HL-60/S4 treated with phorbol 12-myristate 13-acetate at 8.2 ng/mL for 4 days and 3 days (cell line): Measurements from ENCODE around the gene SMIM33.
"Not testable (repeated sequence)": the region's sequence is repeated elsewhere in the genome, so short reads cannot be mapped to it uniquely, and the experiment has no call there.

Source experiments
- in situ Hi-C: fragments of 300-500 bp; cut with MboI; formaldehyde crosslinking; loops from 2 replicates; pipeline ENCODE4 v1.15.0; 2022; ENCODE audit warnings: low sequenced_read_pairs

SMIM33 gene

DNA sequence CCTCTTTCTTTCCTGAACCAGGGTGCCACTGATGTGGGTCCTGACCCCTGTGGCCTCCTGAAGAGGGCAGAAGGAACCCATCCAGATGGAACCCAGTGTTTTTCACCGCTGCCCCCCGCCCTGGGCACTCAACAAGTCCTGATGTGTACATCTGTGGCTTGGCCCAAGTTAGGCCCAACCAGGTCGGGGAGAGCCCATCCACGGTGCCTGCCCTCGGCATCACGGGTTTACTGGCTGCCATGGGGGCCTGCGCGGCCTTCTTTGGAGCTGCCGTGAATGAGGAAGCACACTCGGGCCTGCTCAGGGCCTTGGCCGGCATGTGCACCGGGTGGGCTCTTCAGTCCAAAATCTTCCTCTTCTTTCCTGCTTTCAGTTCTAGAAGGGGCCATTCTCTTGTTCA lies 14.0 kb upstream of the SMIM33 start:
- in situ Hi-C loops, result no loop called here

GRCh38 chr5:139457241-139457640 lies 13.6 kb upstream of the SMIM33 start:
- in situ Hi-C loops, result no loop called here

DNA sequence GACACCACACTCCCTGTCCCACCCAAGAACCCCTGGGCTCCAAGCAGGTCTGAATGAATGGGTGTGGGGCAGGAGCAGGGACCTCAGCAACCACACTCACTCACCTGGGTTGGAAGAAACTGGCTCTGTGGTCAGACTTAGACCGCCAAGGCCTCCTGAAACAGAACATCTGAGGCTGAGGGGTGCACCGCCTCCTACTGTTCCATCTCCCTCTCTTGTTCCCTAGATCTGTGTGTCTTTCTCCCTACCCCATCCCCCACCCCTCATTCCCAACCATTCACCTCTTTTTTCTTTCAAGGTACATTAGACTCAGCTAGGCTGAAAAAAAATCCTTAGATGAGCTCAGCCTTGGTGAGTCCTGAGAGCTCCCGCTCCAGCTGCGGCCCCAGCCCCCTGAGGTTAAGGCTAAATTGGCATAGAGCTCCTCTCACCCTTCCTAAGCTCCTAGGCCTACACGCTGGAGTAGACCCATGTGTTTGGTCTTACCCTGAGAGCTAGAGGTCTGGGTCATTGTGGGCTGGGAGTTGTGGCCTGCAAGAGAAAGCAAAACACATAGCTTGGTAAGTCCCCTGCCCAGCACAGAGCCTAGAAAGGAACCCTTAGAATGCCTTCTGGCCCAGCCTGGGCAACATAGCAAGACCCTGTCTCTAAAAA lies 13.0 kb upstream of the SMIM33 start:
- in situ Hi-C loops, result no loop called here

- in situ Hi-C loops, result no loop called here
These were observed 12.0 kb upstream of the SMIM33 start for GRCh38 chr5:139458580-139459407.

- in situ Hi-C loops, result no loop called here
These were observed 11.3 kb upstream of the SMIM33 start for GRCh38 chr5:139459451-139459934.

- in situ Hi-C loops, result no loop called here
These were observed 10.3 kb upstream of the SMIM33 start for GRCh38 chr5:139460455-139460854.

GRCh38 chr5:139461176-139461575 lies 9.6 kb upstream of the SMIM33 start:
- in situ Hi-C loops, result no loop called here

GRCh38 chr5:139461698-139462097 lies 9.1 kb upstream of the SMIM33 start:
- in situ Hi-C loops, result no loop called here

DNA sequence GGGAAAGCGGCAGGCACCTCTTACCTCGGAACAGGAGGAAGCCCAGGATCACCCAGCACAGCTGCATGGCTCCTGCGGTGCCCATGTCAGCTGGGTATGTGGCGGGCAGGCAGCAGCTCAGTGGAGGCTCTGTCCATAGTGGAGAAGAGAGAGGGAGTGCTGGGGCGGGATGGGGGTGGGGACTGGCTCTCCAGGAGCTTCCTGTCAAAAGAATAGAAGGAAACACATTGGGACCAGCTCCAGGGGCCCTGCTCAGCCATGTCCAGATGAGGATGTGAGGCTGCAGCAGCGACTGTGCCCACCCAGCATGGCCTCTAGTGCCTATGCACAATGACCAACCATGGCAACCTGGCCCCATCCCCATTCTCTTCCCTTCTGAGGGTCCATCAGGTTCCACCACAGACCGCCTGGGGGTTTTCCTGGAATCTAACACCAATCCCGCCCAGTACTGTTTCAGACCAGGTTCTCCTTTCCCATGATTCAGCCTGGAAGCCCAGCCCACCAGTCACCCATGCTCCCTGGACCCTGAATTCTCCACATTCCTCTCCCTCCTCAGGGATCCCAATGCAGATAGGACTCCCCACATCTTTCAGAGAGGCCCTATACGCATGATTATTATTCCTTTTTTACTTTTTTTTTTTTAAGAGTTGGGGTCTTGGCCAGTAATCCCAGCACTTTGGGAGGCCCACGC lies 8.1 kb upstream of the SMIM33 start, which contains the start of gene ECSCR:
TSS of gene ECSCR (minus strand) at position 158 of the 691 bp plus-strand sequence. CDS start at position 85, 73 bp downstream.
- in situ Hi-C loops, result no loop called here

DNA sequence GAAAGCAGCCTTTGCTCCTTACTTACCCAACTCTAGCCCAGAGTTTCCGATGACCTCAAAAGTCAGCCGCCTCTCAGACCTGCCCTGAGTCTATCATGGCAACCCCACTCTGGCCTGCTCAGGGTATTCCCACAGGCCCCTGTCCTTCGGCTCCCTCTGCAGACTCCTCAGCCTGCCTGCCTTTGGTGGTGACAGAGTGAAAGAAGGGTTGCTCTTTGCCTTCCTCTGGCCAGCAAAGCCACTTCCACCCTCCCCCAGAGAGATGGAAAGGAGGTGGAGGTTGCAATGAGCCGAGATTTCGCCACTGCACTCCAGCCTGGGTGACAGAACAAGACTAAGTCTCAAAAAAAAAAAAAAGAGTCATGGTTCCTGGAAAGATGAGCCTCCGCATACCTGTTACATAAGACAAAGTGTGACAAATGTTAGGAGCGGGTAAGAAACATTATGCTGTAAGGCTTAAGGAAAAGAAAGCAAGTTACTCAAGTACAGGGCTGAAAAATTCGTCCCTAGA lies 2.3 kb upstream of the SMIM33 start:
- in situ Hi-C loops, result no loop called here

DNA sequence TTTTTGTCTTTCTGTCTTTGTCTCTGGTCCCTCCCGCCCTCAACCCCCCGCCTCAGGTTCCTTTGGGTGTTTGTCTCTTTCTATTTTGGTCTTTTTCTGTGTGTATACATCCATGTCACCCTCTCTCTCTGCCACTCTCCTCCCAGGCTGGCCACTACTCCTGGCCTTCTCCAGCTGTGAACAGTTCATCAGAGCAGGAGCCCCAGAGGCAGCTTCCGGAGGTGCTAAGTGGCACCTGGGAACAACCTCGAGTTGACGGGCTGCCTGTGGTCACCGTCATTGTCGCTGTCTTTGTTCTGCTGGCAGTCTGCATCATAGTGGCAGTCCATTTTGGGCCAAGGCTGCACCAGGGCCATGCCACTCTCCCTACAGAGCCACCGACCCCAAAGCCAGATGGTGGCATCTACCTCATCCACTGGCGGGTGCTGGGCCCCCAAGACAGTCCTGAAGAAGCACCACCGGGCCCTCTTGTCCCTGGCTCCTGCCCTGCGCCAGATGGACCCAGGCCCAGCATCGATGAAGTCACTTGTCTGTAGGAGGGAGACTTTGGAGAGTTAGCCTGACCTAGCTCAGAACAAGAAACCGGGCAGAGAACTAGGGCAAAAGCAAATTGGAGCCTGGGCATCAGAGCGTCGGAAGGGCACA lies 1.7 kb downstream of the SMIM33 start:
- in situ Hi-C loops, result no loop called here

DNA sequence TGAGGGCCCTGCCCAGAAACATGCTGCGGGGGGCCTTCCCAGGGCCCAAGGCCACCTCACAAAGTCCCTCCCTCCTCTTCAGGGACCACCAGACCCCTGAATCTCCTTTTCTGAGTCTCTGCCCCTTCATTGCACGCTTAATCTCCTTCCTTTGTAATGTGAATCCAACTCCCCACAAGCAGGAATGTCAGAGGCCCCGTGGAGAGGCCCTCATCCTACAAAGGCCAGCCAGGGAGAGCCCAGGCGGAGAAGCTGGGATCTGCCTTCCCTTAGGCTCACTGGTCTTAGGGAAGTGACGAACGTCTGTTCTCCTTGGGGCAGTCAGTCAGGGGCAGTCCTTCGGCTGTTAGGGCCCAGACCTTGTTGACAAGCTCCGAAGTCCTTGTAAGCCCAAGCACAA lies 2.3 kb downstream of the SMIM33 start:
- in situ Hi-C loops, result no loop called here

GRCh38 chr5:139473565-139473964 lies 2.8 kb downstream of the SMIM33 start:
- in situ Hi-C loops, result no loop called here

- in situ Hi-C loops, result no loop called here
These were observed 4.3 kb downstream of the SMIM33 start for GRCh38 chr5:139474890-139475791.

DNA sequence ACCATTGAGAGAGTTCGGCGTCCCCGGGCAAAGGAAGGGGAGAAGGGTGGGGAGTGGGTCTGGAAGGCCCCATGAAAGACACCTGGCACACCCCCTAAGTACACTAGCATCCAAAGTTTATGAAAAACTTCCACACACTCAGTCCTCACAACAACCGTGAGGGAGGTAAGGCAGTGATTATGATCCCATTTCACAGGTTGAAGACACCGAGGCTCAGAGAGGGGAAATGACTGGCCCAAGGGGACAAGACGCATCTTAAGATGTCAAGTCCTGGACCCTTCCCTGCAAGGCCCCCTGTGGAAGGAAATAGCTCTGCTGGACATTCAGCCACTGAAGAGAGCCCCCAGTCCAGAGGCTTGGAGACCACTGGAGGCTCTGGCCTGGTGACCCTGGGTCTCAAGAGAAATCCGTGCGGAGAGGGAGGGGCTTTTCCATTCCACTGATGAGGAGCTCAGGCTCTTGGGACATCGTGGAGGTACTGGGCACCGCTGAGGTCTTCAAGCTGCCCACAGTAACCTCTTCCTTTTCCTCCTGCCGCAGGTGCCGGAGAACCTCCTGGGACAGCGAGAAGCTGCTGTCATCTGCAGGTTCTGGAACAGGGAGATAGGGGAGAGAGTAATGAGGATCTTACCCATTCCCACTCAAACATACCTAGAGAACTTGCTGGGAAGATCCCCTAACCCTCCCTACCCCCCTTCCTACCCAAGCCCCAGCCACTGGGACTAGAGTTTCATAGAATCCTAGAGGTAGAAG lies 5.2 kb downstream of the SMIM33 start:
- in situ Hi-C loops, result no loop called here

DNA sequence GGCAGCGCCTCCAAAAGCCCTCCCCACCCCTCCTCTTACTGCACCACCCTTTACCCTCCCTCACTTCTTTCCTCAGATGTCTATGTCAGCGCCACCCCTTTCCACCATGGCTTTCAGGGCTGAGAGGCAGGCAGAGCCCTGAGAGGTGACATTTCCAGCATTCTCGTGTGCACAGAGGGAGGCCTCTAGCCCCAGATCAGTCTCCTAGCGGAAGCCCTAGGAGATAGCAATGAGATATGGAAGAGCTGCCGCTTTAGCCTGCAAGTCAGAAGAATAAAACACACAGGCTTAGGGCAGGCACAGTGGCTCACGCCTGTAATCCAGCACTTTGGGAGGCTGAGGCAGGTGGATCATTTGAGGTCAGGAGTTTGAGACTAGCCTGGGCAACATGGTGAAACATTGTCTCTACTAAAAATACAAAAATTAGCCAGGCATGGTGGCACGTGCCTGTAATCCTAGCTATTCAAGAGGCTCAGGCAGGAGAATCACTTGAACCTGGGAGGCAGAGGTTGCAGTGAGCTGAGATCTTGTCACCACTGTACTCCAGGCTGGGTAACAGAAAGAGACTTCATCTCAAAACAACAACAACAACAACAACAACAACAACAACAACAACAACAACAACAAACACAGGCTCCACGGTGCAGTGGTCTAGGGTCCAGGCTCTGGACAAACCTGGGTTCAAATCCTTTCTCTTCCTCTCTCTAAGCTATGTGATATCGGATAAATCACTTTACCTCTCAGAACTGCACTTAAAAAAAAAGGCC lies 8.0 kb downstream of the SMIM33 start:
- in situ Hi-C loops, result not testable (repeated sequence)

GRCh38 chr5:139479729-139480128 lies 8.9 kb downstream of the SMIM33 start:
- in situ Hi-C loops, result not testable (repeated sequence)

- in situ Hi-C loops, result no loop called here
These were observed 10.3 kb downstream of the SMIM33 start for GRCh38 chr5:139481122-139481533.
